Measurements from ENCODE around the gene SUCNR1.
"Not testable (repeated sequence)": the region's sequence is repeated elsewhere in the genome, so short reads cannot be mapped to it uniquely, and the experiment has no call there.

The SUCNR1 gene, protein sequence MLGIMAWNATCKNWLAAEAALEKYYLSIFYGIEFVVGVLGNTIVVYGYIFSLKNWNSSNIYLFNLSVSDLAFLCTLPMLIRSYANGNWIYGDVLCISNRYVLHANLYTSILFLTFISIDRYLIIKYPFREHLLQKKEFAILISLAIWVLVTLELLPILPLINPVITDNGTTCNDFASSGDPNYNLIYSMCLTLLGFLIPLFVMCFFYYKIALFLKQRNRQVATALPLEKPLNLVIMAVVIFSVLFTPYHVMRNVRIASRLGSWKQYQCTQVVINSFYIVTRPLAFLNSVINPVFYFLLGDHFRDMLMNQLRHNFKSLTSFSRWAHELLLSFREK

DNA sequence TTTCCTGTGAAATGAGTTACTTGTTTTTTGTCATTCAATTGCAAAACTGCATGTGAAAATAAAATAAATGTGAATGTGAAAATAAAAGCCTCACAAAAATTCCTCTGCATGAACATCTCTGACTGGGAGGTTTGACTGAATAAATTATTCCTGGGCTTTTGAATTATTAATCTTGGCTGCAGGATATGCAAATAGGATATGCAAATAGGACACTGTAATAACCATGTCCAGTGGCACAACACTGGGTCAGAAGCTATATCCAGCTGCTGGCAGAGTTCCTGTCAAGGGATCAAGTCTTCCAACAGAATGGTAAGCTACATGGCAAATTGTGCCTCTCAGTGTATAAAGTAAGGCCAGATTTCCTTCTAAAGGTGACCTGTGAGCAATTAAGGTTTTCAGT lies at the start of gene SUCNR1:
TSS of gene SUCNR1 (plus strand) at position 246 of the 400 bp plus-strand sequence. CDS start 6,250 bp downstream, outside the sequence.
- DNase-seq: no peak

- DNase-seq: no peak
Observed at GRCh38 chr3:151827816-151828215, 45.6 kb upstream of the SUCNR1 start.

DNA sequence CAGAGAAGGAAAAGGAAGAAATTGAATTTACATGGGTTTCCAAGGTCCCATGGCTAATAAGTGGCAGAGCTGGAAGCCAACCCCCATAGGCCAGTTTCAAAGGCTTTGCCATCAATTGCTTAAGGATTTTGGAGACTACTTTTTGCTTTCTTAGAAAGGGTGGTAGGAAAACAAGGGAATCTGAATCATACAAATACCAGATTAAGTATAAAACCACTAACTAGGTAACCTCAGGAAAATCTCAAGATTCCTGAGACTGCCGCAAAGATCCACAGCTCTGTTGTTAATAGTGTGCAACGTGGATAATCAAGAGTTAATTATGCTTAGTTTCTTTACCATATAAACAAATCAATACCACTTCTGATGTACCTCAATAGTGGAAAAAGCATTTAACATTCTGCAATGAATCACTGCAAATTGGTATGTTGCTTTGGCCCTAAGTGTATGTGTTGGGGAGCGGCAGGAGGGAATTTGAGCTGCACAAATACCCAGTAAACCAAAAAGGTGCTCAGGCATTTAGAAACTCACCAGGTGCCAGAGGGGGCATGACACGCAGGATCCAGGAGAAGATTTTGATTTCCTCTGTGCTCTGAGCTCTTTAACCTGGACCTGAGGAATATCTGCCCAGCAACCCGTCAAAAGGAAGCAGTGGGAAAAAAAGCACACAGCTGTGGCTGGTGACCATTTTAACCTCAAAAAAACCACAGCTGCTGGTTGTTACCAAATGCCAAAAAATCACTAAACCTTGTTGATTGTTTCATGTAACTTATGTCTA lies 37.5 kb upstream of the SUCNR1 start:
- DNase-seq: no peak

- no peak for DNase-seq
Observed at GRCh38 chr3:151837057-151837456, 36.4 kb upstream of the SUCNR1 start.

DNA sequence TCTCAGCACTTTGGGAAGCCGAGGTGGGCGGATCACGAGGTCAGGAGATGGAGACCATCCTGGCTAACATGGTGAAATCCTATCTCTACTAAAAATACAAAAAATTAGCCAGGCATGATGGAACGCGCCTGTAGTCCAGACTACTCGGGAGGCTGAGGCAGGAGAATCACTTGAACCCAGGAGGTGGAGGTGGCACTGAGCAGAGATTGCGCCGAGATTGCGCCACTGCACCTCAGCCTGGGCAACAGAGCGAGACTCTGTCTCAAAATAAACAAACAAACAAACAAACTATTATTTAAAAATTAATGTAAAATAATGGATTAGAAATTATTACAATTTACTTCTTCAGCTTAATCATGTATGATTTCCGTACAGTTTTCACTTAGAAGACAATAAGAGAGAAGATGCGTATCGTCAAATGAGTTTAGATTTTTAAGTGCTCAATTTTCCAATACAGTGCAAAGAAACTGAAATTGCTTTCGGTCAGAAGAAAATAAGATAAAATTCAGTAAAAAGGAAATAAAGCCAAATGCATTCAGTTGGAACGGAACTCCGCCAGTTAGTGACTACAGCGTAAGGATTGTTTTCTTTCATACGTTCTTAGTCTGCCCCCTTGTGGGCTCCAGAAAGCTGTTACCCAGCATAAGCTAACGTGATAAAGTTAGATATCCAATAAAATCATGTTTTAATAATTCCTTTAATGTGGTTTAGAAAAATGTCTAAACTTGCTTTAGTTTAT lies 34.7 kb upstream of the SUCNR1 start:
- peak; percentile 48 for DNase-seq

DNA sequence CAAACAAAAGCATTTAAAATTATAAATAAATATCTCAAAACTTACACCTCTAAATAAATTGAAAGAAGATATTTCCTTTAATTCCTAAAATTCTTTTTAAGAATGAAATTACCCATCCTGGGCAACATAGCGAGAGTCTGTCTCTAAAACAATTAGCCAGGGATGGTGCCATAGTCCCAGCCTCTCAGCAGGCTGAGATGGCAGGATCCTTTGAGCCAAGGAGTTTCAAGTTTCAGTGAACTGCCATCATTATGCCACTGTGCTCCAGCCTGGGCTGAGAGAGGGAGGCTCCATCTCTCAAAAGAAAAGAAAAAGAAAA lies 34.2 kb upstream of the SUCNR1 start:
- DNase-seq: no peak

DNA sequence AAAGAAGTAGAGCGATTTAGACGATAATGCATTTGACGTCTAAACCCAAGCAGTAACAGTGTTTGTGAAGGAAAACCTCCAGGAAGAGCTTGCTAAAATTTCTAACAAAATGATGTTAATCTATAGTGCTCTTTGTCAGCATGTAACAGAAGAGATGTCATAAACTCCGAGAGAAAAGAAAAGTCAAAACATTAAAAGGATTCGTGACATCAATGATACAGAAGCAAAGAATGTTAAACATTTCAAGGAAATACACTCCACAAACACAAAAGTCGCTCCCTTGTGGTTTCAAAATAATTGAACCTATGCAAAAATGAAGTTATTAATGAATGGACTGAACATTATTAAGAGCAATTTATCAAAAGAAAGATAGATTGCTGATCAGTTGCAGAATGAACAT lies 31.6 kb upstream of the SUCNR1 start:
- no peak for DNase-seq

- DNase-seq: peak; percentile 19
Observed at GRCh38 chr3:151843275-151843674, 30.2 kb upstream of the SUCNR1 start.

GRCh38 chr3:151845306-151845905 lies 28.0 kb upstream of the SUCNR1 start:
- no peak for DNase-seq

DNA sequence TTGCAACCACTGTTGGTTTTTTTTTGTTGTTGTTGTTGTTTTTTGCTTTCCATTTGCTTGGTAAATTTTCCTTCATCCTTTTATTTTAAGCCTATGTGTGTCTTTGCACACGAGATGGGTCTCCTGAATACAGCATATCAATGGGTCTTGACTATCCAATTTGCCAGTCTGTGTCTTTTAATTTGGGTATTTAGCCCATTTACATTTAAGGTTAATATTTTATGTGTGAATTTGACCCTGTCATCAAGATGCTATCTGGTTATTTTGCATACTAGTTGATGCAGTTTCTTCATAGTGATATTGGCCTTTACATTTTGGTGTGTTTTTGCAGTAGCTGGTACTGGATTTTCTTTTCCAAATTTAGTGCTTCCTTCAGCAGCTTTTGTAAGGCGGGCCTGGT lies 23.4 kb upstream of the SUCNR1 start:
- not testable (repeated sequence) for DNase-seq

DNA sequence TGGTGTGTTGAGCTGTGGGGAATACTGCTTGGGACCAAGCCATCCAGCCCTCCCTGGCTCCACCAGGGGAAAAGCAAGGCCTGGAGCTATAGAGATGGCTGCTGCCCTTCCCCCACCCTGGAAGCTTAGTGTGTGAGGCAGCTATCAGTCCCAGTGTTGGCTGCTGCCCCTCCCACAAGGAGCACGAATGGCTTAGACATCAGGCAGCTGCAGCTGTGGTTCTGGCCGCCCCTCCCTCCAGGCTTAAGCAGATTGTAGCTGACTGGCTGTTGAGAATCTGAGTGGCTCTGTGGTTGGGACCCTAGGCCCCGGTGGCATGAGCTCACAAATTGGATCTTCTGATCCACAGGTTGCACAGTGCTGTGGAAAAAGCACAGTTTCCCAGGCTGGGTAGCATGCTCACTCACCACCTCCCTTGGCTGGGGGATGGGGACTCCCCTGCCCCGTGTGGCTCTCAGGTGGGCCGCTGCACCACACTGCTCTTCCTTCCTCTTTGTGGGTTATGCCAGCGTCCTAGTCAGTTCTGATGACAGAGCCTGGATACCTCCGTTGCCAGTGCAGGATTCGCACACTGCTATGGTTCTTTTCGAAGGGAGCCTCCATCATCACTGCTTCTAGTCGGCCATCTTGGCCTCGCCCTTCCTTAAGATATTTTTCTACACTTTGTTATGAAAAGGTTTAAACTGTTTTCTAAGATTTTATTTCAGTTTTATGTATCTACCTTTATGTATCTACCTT lies 21.2 kb upstream of the SUCNR1 start:
- DNase-seq: no peak

DNA sequence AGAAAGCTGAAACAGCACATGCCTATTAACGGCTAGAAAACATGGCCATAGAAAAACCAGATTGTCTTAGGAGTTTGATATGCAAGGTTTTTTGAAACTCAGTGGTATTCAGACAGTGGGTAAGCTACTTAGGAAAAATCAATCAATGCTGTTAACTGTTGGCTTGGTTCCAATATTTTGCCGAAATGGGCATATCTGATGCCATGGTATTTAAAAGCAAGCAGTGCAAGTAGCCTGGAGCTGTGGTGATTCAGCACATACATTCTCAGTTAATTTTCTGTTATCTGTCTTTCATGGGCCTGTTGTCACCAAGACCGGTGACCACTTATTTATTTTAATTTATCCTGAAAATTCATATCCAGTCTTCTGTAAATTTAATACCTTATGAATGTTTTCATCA lies 17.3 kb upstream of the SUCNR1 start:
- DNase-seq: no peak

DNA sequence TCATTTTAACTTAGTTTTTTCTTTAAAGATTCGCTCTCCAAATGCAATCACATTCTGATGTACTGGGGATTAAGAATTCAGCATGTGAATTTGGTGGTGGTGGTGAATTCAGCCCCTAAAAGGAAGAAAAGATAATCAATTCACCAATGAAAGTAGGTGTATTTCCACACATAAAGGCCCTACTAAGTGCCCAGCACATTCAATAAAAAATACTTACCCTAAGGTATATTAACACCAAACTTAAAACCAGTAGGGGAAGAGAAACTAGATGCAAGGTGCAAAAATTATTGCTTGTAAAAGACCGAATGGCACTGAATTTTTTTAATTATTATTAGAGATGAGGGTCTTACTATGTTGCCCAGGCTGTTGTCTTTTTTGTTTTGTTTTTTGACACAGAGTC lies 16.8 kb upstream of the SUCNR1 start:
- no peak for DNase-seq

DNA sequence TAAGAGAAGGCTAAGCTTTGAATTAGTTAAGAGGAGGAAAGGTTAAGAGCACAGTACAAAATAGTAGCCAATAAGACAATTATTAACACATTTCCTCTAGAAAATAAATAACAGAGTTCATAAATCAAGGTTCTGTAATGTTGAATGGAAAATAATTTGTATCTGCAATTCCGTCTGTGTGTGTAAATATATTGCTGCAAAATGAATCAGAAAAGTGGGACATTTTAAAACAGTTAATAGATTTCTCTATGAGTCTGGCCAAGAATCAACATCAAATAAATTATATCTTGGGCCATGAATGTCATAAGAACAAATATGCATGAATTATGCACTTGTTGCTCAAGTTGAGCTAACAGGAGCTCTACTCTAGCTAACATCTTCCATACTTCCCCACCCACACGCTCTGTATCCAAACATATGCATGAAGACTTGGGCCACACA lies 14.2 kb upstream of the SUCNR1 start:
- DNase-seq: no peak

GRCh38 chr3:151859905-151860304 lies 13.5 kb upstream of the SUCNR1 start:
- DNase-seq: no peak

GRCh38 chr3:151863611-151864010 lies 9.8 kb upstream of the SUCNR1 start:
- DNase-seq: no peak

DNA sequence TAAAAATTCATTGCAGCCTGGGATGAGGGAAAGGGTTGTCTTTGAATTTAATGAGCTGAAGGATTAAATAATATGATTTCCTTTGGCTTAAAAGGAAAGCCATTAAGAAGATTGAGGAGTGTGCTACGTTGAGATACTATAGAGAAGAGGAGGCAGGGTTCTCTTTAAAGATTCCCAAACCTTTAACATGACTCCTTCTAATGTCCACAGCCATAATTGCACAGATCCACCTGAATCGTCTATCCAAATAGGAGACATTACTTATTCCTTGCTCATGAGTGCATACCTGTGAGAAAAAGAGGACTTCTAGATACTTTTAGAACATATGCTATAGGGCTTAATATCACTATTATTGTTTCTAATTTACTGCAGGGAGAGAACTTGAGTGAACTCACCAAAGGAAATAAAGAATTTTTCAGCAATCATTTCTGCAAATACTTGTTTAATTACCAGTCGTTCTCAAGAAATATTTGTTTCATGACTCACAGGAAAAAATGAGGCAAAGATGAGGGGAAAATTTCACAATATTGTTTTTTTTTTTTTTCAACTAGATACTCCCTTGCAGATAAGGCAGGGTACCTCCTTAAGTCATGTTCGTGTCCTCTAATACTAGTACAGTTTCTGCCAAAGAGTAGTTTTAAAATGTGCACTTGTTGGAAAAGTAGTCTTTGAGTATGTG lies 8.9 kb upstream of the SUCNR1 start:
- DNase-seq: no peak

DNA sequence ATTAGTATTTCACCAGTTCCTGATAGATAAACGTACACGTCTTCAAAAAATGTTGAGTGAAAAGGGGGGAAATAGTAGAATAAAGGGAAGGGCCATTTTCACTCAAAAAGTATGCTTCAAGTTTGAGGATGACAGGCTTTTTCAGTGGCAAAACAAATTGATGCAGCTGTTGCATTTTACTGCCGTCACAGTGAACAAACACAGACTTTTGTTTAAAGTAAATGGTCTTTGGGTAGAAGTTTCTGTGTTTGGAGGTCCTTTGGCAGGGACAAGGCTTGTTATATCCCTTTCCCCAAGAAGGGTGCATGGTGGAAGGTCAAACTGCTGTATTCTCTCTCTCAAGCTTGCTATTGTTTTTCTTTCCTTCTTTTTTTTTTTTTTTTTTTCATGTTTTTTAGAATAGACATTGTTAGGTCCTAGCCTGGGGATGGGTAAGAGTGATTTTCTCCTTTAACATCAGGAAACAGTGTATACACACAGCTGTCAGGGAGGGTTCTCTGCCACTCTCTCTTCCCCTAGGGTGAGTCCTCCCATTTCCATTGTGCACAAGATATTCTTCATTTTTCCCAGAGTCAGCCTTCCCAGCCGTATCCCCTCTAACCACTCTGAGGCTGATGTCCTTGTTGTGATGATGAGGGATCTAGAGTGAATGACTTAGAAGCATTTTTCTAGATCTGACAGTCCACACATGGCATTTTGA lies 6.6 kb upstream of the SUCNR1 start:
- DNase-seq: no peak

- no peak for DNase-seq
Observed at GRCh38 chr3:151867666-151868065, 5.8 kb upstream of the SUCNR1 start.

DNA sequence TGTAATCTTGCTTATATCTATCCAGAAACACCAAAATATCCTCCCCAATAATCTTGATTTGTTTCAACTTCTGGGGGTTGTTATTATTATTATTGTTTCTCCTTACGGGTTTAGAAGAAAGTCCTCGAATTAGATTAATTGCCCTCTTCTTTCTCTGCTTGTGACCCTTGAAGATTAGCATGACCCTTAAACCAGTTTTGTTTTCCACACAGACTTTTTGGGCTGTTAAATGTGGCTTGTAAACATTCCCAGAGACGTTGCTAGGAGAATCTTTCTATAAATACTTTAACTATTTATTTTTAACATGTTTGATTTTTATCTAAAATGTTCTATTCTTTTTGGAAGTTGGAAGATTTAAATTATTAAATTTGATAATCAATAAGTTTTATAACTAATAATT lies 4.3 kb upstream of the SUCNR1 start:
- no peak for DNase-seq
